GM10248 (cell line): Measurements from ENCODE around the gene CARD14.
"Not testable (repeated sequence)": the region's sequence is repeated elsewhere in the genome, so short reads cannot be mapped to it uniquely, and the experiment has no call there.

Source experiments
- CTCF ChIA-PET: fragments of 300-600 bp; sonication (Branson Sonifier 250); formaldehyde crosslinking; extraction: SDS; loops from one replicate; lab custom pipeline; 2021; ENCODE audit warnings: antibody characterized with exemption; lab: Yijun Ruan, JAX
- POLR2A ChIA-PET: fragments of 350-650 bp; sonication (Branson Sonifier 250); formaldehyde crosslinking; extraction: SDS; loops from one replicate; lab custom pipeline; 2020; ENCODE audit warnings: antibody characterized with exemption; lab: Yijun Ruan, JAX
- DNase-seq: peaks from one replicate; pipeline ENCODE4 v3.0.0; 2012; ENCODE audit errors: extremely low spot score
- TF ChIP-seq, protein P1 (sequence below): IDR thresholded peaks from 2 replicates; pipeline ENCODE4 v1.5.1; 2012; ENCODE audit warnings: mild to moderate bottlenecking, low read depth; ENCODE audit errors: extremely low read depth, missing control alignments, control extremely low read depth

The CARD14 gene

DNA sequence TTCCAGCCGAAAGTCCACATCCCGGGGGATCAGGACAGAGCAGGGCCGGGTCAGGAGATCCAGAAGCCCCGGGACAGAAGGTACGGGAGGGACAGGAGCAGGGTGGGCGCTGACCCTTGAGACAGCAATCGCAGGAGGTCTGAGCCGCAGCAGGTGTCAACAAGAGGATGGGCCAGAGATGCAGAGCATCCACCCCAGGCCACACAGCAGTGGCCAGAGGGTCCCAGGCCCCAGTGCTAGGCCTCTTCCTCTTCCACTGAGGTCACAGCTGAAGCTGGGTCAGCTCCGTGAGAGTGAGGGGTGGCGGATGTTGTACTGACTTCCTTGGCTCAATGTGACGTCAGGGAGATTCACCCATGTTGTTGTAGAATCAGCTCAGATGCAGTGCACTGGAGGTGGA lies 82.1 kb downstream of the CARD14 start:
- ChIA-PET CTCF (interaction anchor here (0.8 to 2.5 kb wide), 8 partner anchors 9 to 243 kb away, joined by 3 to 25 read pairs (median 4); partner anchors contain the start of gene GAA), POLR2A (interaction anchor here (1.1 kb wide), 1 partner anchor 49 kb away, joined by 3 read pairs; no protein-coding TSS in a partner anchor)
- TF ChIP-seq, protein P1, sequence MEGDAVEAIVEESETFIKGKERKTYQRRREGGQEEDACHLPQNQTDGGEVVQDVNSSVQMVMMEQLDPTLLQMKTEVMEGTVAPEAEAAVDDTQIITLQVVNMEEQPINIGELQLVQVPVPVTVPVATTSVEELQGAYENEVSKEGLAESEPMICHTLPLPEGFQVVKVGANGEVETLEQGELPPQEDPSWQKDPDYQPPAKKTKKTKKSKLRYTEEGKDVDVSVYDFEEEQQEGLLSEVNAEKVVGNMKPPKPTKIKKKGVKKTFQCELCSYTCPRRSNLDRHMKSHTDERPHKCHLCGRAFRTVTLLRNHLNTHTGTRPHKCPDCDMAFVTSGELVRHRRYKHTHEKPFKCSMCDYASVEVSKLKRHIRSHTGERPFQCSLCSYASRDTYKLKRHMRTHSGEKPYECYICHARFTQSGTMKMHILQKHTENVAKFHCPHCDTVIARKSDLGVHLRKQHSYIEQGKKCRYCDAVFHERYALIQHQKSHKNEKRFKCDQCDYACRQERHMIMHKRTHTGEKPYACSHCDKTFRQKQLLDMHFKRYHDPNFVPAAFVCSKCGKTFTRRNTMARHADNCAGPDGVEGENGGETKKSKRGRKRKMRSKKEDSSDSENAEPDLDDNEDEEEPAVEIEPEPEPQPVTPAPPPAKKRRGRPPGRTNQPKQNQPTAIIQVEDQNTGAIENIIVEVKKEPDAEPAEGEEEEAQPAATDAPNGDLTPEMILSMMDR, result no peak
- no peak for DNase-seq

DNA sequence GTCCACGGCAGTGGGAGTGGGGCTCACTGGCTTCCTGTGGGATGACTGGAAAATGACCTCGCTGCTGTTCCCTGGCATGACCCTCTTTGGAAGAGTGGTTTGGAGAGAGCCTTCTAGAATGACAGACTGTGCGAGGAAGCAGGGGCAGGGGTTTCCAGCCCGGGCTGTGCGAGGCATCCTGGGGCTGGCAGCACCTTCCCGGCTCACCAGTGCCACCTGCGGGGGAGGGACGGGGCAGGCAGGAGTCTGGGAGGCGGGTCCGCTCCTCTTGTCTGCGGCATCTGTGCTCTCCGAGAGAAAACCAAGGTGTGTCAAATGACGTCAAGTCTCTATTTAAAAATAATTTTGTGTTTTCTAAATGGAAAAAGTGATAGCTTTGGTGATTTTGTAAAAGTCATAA lies 83.0 kb downstream of the CARD14 start:
- peak; percentile 82 for DNase-seq
- TF ChIP-seq, protein P1, result peak; percentile 68
- ChIA-PET POLR2A (interaction anchor here (1.1 kb wide), 1 partner anchor 50 kb away, joined by 3 read pairs; no protein-coding TSS in a partner anchor), CTCF (interaction anchor here (0.8 to 2.5 kb wide), 5 partner anchors 10 to 151 kb away, joined by 3 to 25 read pairs (median 4); partner anchors contain the start of gene GAA)

DNA sequence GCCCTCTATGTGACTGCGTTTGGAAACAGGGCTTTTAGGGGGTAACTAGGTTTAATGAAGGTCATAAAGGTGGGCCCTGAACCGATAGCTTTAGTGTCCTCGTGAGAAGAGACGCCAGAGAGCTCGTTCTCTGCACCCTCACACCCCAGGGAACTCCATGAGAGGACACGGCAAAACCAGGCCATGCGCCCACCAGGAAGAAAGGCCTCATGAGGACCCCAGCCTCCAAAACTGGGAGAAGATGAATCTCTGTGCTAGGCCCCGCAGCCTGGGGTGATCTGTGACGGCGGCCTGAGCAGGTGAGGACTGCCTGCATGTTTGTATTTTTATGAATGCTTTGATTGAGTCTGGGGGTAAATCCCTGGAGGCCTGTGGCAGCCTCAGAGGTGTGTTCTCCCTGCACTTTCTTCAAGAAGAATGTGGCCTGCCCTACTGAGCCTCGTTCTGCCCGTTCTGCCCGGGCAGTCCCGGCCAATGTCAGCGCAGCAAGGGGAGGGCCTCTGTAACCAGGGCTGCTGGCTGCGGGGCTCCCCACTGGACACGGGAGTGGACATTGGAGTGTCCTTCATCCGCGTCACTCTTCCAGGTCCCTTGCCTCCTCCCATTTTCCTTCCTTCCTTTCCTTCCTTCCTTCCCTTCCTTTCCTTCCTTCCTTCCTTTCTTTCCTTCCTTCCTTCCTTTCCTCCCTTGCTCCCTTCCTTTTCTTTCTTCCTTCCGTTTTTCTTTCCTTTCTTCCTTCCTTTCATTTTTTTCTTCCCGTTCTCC lies 84.0 kb downstream of the CARD14 start:
- POLR2A ChIA-PET, result no interaction called here
- TF ChIP-seq, protein P1, result no peak
- no peak for DNase-seq
- CTCF ChIA-PET, result interaction anchor here (0.6 to 2.5 kb wide), 4 partner anchors 23 to 171 kb away, joined by 3 to 25 read pairs (median 3); no protein-coding TSS in a partner anchor

DNA sequence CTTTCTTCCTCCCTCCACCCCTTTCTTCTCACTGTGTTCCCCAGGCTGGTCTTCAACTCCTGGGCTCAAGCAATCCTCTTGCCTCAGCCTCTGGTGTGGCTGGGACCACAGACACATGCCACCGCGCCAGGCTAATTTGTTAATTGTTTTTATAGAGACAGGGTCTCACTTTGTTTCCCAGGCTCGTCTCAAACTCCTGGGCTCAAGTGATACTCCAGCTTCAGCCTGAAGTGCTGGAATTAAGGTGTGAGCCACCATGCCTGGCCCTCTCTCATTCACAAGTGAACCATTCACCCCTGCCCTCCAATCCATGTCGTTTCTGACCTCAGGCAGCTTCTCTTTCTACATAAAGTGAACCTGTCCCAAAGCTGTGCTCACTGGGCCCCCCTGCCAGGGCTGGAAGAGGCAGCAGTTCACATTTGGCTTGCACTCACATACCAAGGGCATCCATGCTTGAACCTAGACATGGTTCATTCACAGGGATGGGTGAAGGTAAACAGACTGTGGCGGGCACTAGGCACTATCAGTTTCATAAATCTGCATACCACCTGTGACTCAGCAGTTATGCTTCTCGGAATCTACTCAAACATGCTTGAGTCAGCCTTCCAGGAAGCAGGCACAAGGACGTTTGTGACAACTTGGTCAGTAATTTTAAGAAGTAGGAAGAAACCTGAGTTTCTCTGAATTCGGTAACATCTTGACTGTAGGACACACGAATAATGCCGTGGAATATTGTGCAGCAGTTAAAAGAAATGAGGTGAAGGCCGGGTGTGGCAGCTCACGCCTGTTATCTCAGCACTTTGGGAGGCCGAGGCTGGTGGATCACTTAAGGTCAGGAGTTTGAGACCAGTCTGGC lies 84.8 kb downstream of the CARD14 start:
- ChIA-PET CTCF (interaction anchor here (1.8 kb wide), 1 partner anchor 153 kb away, joined by 5 read pairs; the partner anchor contains the start of gene GAA), POLR2A (no interaction called here)
- peak; percentile 70 for DNase-seq
- TF ChIP-seq, protein P1, result no peak

- POLR2A ChIA-PET, result no interaction called here
- TF ChIP-seq, protein P1, result no peak
- CTCF ChIA-PET, result interaction anchor here (1.2 to 1.8 kb wide), 2 partner anchors 61 to 154 kb away, joined by 3 to 5 read pairs; partner anchors contain the start of gene GAA
- no peak for DNase-seq
These were observed 86.2 kb downstream of the CARD14 start for GRCh38 chr17:80256034-80256350.

DNA sequence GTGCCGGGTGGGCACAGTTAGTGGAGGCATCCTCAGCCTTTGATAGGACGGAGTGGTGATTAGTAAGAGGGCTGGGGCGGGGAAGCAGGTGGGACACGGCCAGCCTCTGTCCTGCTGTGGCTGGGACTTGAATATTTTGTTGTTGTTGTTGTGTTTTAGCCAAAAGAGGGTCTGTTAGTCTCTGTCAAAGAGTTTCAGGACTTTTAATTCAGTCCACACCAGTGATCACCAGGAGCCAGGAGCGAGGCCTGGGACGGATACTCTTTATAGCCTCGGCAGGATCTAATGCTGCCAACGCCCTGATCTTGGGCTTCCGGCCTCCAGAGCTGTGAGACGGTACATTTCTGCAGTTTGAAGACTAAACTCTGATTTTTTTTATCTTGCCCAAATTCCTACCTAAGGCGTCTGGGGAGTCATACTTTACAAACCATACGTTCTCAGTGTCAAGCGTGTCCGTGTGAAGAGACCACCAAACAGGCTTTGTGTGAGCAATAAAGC lies 87.9 kb downstream of the CARD14 start:
- POLR2A ChIA-PET, result no interaction called here
- no peak for DNase-seq
- TF ChIP-seq, protein P1, result no peak
- CTCF ChIA-PET, result interaction anchor here (1.3 to 2.1 kb wide), 3 partner anchors 61 to 176 kb away, joined by 3 to 6 read pairs (median 3); partner anchors contain the start of gene GAA

GRCh38 chr17:80258296-80258695 lies 88.5 kb downstream of the CARD14 start:
- DNase-seq, POLR2A ChIA-PET: not testable (repeated sequence)
- CTCF ChIA-PET, result interaction anchor here (0.9 to 2.1 kb wide), 4 partner anchors 61 to 176 kb away, joined by 3 to 6 read pairs (median 3); partner anchors contain the start of gene GAA
